GM12878 (cell line): ENCODE results near the gene SPRED2. TPM values are rescaled to one million over a fixed set of nuclear protein-coding genes. Genes with fewer than 3 reads are reported as not detected.
"Not testable (repeated sequence)": the region's sequence is repeated elsewhere in the genome, so short reads cannot be mapped to it uniquely, and the experiment has no call there.

Experiments used
- ATAC-seq: fragments of 200-7000 bp; cut with Tn5 transposase; 3 replicates; pipeline ENCODE4 v1.9.1; 2020; ENCODE audit warnings: mild to moderate bottlenecking, moderate library complexity
- BruUV-seq: library from RNA; stranded (reverse); fragments of 400-500 nt; replicated peaks from 2 replicates; lab custom pipeline; 2021; lab: Mats Ljungman, UMichigan
- CTCF ChIA-PET: fragments of 300-600 bp; sonication (Branson Sonifier 250); formaldehyde crosslinking; extraction: SDS; loops from one replicate; lab custom pipeline; 2021; ENCODE audit warnings: inconsistent platforms; lab: Yijun Ruan, JAX
- POLR2A ChIA-PET: fragments of 350-600 bp; formaldehyde crosslinking; extraction: SDS; loops from one replicate; lab custom pipeline; 2021; ENCODE audit warnings: inconsistent platforms; lab: Charles Lee
- RAD21 ChIA-PET: fragments of 300-600 bp; sonication (Branson Sonifier 250); formaldehyde crosslinking; loops from one replicate; lab custom pipeline; 2023; ENCODE audit warnings: antibody characterized with exemption; ENCODE audit not compliant: unreplicated experiment; lab: Charles Lee
- SMC1A ChIA-PET: fragments of 300-600 bp; sonication (Branson Sonifier 250); formaldehyde crosslinking; loops from one replicate; lab custom pipeline; 2023; ENCODE audit not compliant: unreplicated experiment, uncharacterized antibody; lab: Charles Lee
- DNase-seq: peaks from one replicate; pipeline ENCODE4 v3.0.0-alpha.2; 2011; ENCODE audit warnings: low read depth, low spot score
- FAIRE-seq: peaks from 3 replicates; lab custom pipeline; 2011; peaks lifted over from hg19 to GRCh38; lab: Jason Lieb, UNC
- H2AFZ ChIP-seq: 2 replicates; pipeline ENCODE4 v1.6.0; 2011; ENCODE audit warnings: low read depth, low read length, control low read depth; ENCODE audit not compliant: control insufficient read depth
- H3K27ac ChIP-seq: 2 replicates; pipeline ENCODE4 v1.5.1; 2011; ENCODE audit warnings: control low read depth; ENCODE audit not compliant: control insufficient read depth, insufficient read depth
- H3K27me3 ChIP-seq, 2 experiments: replicated peaks in 1 of 2; 2 replicates each; pipeline versions ENCODE4 v1.6.0 to v1.6.1; 2011; ENCODE audit warnings: low read length in 1 of 2; ENCODE audit not compliant: control insufficient read depth in 2 of 2, insufficient read depth in 2 of 2
- H3K36me3 ChIP-seq, 2 experiments: 2 replicates each; pipeline ENCODE4 v1.5.1; 2011; ENCODE audit warnings: low read length in 1 of 2; ENCODE audit not compliant: control insufficient read depth in 2 of 2, insufficient read depth in 2 of 2
- H3K4me1 ChIP-seq: 2 replicates; pipeline ENCODE4 v1.6.1; 2011; ENCODE audit warnings: mild to moderate bottlenecking, low read length, moderate library complexity, mixed read lengths; ENCODE audit not compliant: control insufficient read depth, insufficient read depth
- H3K4me2 ChIP-seq: 2 replicates; pipeline ENCODE4 v1.6.0; 2011; ENCODE audit warnings: control low read depth; ENCODE audit not compliant: control insufficient read depth, insufficient read depth
- H3K4me3 ChIP-seq: fragments of 200-600 bp; sonication (generic); 2 replicates; pipeline ENCODE4 v1.5.1; 2016
- H3K79me2 ChIP-seq: 2 replicates; pipeline ENCODE4 v1.6.0; 2011; ENCODE audit warnings: low read length; ENCODE audit not compliant: control insufficient read depth, insufficient read depth
- H3K9ac ChIP-seq: 2 replicates; pipeline ENCODE4 v1.8.0; 2011; ENCODE audit warnings: low read length, control low read depth, mixed read lengths; ENCODE audit not compliant: control insufficient read depth, insufficient read depth
- H3K9me3 ChIP-seq: replicated peaks from 3 replicates; pipeline ENCODE4 v1.5.1; 2011; ENCODE audit warnings: mild to moderate bottlenecking, low read length; ENCODE audit not compliant: control insufficient read depth, insufficient read depth
- H4K20me1 ChIP-seq: 2 replicates; pipeline ENCODE4 v1.6.0; 2011; ENCODE audit not compliant: control insufficient read depth, insufficient read depth
- BRCA1 ChIP-seq: IDR thresholded peaks from 2 replicates; pipeline ENCODE4 v1.6.1; 2011; ENCODE audit warnings: low read depth, low read length, improper control_type of control experiment
- RUNX3 ChIP-seq: IDR thresholded peaks from 2 replicates; pipeline ENCODE4 v1.6.1; 2012; ENCODE audit warnings: low read length, inconsistent platforms
- WGBS: methylation state at CpG from one replicate; pipeline ENCODE4 v1.1.6; 2016; ENCODE audit warnings: low lambda C conversion rate; ENCODE audit not compliant: insufficient replicate concordance, insufficient coverage; ENCODE audit errors: missing lambda C conversion rate; 5-methylcytosine and 5-hydroxymethylcytosine counted together
- in situ Hi-C: fragments of 300-500 bp; cut with MboI; formaldehyde crosslinking; loops from 9 replicates; pipeline ENCODE4 v1.14.3; 2018; ENCODE audit warnings: mixed read lengths
- intact Hi-C: fragments of 100-400 bp; cut with micrococcal nuclease; formaldehyde crosslinking; loops from one replicate; pipeline ENCODE4 v1.14.2; 2022; ENCODE audit not compliant: unreplicated experiment
- polyA plus RNA-seq, 11 experiments: library from polyadenylated mRNA; depleted of rRNA in 4 of 11; unstranded in 6 of 11; stranded (reverse) in 5 of 11; fragments of >200 nt; fragmentation: Nextera tagmentation in 4 of 11; fragmentation: Illumina TruSeq in 1 of 11; extraction: Ambion mirVana in 4 of 11; extraction: Trizol in 1 of 11; gene quantifications; 1 replicate in 1 of 11; 2 replicates in 10 of 11; pipeline versions ENCODE4 v1.2.1 to v1.2.3, GENCODE V29; 2011 to 2016; ENCODE audit warnings: inconsistent platforms in 2 of 11, missing spikeins in 2 of 11, low read depth in 1 of 11
- total RNA-seq, 4 experiments: library from RNA; depleted of rRNA in 3 of 4; stranded (reverse); fragments of >200 nt in 3 of 4; fragmentation: Illumina TruSeq in 1 of 4; extraction: Trizol in 1 of 4; gene quantifications; 2 replicates each; pipeline versions ENCODE4 v1.2.1 to v1.2.3, GENCODE V29; 2013 to 2021

SPRED2 gene
- total and polyA plus RNA-seq, 10 of the 15 experiments (the other 5 are each of a cell fraction or from before 2014, with no cell fraction given), result 3.0 to 23.9 (median 9.7) TPM

DNA sequence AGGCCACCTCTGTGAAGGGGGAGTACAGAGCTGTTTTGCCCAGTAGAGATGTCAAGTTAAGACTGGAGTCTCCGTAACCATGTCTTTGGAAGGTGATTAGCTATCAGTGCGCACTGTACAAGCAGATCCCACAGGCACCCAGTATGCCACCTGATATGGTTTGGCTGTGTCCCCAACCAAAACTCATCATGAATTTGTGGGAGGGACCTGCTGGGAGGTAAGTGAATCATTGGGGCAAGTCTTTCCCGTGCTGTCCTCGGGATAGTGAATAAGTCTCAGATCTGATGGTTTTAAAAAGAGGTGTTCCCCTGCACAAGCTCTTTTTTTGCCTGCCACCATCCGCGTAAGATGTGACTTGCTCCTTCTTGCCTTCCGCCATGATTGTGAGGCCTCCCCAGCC is 114.6 kb downstream of the SPRED2 start:
- 91% methylated on average over 7 of the region's 7 CpGs for WGBS
- Histone ChIP-seq H4K20me1 (0 out of 2 replicates have a peak, but pooled peaks cover 2% of the 10 kb centered on the region), H3K9ac (no peak overlapping the region), H3K9me3 (peaks cover 9% of the 10 kb centered on the region), H3K27ac (no peak overlapping the region), H3K4me1 (peaks cover 24% of the 10 kb centered on the region), H3K27me3 (no peaks in the 10 kb centered on the region), H3K79me2 (no peaks in the 10 kb centered on the region), H3K4me3 (no peak overlapping the region), H3K4me2 (no peak overlapping the region), H2AFZ (no peak overlapping the region), H3K36me3 (peaks cover 0 to 9% of the 10 kb centered on the region in 2 experiments; a peak in 2 of 4 replicates)
- no peak for FAIRE-seq
- in situ Hi-C loops, result no loop called here
- CTCF ChIA-PET, result no interaction called here
- no TSS peak for BruUV-seq
- no peak for ATAC-seq
- RAD21 ChIA-PET, result no interaction called here
- SMC1A ChIA-PET, result interaction anchor here (1.1 kb wide), 1 partner anchor 122 kb away, joined by 3 read pairs; no protein-coding TSS in a partner anchor
- TF ChIP-seq RUNX3 (no peak), BRCA1 (no peak)
- DNase-seq, result no peak
- POLR2A ChIA-PET, result no interaction called here
- intact Hi-C loops, result no loop called here

- SMC1A ChIA-PET, result interaction anchor here (0.6 to 1.1 kb wide), 2 partner anchors 32 to 111 kb away, joined by 3 read pairs; no protein-coding TSS in a partner anchor
- FAIRE-seq, H3K79me2 ChIP-seq, H3K27ac ChIP-seq, H3K9ac ChIP-seq, in situ Hi-C loops, ATAC-seq, H3K9me3 ChIP-seq, H4K20me1 ChIP-seq, H2AFZ ChIP-seq, H3K4me2 ChIP-seq, BruUV-seq, H3K27me3 ChIP-seq, H3K4me3 ChIP-seq, DNase-seq, POLR2A ChIA-PET, intact Hi-C loops, H3K36me3 ChIP-seq: not testable (repeated sequence)
- peaks cover 19% of the 10 kb centered on the region for H3K4me1 ChIP-seq
- RAD21 ChIA-PET, result interaction anchor here (1.0 kb wide), 1 partner anchor 33 kb away, joined by 3 read pairs; no protein-coding TSS in a partner anchor
- CTCF ChIA-PET, result interaction anchor here (1.0 kb wide), 1 partner anchor 16 kb away, joined by 3 read pairs; no protein-coding TSS in a partner anchor
- WGBS, result 68% methylated on average over 7 of the region's 7 CpGs
Observed at GRCh38 chr2:65317351-65317750, 115.0 kb downstream of the SPRED2 start.
